Kidney glomerular epithelial cell (primary cell): ENCODE measurements around the gene TMEM202.
"Not testable (repeated sequence)": the region's sequence is repeated elsewhere in the genome, so short reads cannot be mapped to it uniquely, and the experiment has no call there.

Experiments used
- DNase-seq: peaks from one replicate; lab custom pipeline; 2025; lab: John Stamatoyannopoulos, UW

The TMEM202 gene

DNA sequence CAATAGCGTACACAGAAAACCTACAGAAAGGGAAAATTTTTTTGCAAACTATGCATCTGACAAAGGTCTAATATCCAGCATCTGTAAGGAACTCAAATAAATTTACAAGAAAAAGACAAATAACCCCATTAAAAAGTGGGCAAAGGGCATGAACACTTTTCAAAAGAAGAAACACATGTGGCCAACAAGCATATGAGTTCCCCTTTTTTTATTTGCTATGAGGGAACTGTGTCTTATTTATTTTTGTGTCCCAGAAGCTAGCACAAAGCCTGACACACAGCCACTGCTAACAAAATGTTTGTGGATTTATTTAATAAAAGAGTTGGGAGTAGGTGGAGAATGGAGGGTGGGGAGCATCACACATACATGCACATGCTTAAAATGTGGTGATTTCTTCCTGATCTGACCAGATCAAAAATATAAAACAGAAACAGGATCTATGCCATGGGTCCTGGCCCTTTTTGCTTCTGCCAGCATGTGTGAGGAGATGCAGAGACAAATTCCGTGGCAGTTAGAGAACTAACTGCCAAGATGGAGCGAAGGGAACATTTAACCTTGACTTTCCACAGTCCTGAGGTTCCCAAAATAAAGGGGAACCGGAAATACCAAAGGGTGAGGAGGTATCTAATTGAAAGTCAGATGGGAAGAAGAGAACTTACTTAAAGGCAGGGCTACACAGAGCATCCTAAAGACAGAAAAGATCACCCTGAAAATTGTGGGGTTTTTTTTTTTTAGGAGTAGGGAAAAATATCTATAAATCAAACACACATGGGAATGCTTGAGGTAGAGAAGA is at the start of gene TMEM202:
Gene TMEM202 (plus strand): TSS at position 510 of the 793 bp plus-strand sequence. CDS start 22 bp downstream, at position 532.
- no peak for DNase-seq

DNA sequence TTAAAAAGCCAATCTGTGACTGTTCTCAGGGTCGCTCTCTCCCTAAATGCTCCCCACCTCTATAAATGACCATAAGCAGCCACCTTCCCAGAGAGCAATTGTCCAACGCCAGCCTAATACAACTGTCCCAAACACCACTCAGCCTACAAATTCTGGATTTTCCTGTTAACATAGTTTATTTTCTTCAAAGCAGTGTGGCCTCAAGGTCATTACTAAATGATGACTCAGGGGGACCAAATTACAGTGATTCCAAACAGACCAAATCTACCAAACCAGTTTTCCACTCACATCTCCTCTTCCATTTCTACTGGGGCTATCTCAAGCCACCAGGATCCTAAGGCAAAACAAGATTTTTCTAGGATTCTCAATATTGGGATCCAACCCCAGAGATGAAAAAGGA is 44.8 kb upstream of the TMEM202 start:
- no peak for DNase-seq

- no peak for DNase-seq
These were observed 43.6 kb upstream of the TMEM202 start for GRCh38 chr15:72354496-72354895.

DNA sequence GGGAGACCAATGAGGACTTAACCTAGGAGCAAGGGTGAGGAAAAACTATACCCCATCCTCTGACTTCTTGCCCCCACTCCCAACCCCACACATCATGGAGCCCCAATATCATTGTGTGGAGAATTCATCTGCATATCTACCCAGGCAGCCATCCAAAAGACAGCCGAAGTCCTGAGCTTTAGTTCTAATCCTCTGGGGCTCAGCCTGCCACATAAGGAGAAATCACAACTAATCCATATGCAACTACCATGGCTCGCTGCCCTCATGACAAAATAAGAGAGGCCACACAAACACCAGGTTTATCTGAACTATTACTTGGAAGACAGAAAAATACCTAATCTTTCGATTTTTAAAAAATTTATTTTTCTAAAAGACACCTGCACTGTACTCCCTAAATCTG is 40.0 kb upstream of the TMEM202 start:
- no peak for DNase-seq

DNA sequence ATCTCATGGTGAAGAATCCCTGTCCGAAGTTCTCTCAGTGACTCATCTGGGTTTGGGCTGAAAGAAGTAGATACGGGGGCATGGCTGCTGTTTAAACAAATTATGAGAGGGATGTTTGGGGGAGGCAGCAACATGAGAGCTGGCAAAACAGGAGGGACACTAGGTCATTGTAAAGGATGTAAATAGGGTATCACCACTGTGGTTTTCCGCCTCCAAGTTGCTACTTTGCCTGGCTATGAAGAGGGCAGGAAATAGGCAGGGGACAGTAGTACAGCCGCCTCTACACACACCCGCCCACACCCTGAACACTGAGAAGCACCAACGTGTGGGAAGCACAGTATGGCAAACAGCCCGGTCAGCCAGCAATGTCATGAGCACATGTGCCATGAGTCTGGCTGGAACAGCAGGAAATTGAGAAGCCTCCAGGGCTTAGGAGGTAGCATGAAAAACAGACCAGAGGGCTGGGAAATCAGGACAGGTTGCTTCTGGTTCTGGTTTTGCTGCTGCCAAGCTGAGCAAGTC is 39.4 kb upstream of the TMEM202 start:
- peak; percentile 47 for DNase-seq

DNA sequence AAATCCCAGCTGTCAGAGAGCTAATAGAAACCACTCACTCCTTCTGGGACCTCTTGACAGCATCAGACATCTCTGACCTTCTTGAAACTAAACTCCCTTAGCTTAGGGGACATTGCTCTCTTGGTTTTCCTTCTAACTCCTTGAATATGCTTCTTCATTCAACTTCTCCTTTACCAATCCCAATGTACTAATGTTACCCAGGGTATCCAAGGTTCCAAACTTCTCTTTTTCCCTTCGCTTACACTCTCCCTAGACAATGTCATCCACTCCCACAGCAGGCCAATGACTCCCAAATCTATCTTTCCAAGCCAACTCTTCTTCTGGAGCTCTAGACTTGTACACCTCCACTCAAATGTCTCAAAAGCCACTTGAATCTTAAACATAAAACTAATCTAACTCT is 36.9 kb upstream of the TMEM202 start:
- DNase-seq, result no peak

GRCh38 chr15:72365844-72366243 is 32.3 kb upstream of the TMEM202 start:
- no peak for DNase-seq

GRCh38 chr15:72368325-72368724 is 29.8 kb upstream of the TMEM202 start:
- no peak for DNase-seq

- DNase-seq, result no peak
These were observed 29.2 kb upstream of the TMEM202 start for GRCh38 chr15:72368899-72369298.

DNA sequence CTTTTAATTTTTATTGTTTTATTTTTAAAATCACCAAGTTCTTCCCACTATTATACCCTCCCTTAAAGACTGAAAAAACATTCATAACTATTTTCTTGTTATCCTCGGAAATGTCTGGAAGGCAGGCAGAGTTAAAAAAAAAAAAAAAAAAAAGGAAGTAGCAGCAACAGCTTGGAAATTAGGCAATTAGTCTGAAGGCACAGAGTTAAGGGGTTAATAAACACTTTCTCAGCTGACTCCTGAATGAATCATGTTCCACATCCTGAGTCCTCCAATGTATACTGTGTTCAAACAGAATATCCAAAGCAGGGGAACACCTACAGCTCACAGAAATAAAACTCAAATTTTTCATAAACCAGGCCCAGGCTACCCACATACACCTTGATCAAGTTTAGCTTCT is 28.1 kb upstream of the TMEM202 start:
- peak; percentile 28 for DNase-seq

DNA sequence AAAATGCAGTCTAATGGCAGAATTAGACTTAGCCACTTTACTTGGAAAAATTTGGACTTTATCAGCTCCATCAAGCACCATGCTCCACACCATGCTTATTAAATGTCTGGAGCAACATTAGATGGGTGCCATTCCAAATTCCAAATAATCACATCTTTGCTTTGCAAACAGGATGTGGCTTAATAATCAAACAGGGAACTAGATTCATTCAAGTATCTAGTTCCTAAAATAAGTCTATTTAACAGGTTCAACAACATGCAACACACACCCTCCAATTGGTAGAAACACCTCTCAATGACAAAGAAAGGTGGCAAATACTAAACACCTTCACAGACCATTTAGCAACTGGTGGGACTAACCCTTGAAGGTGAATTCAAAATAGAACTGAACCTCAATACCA is 25.7 kb upstream of the TMEM202 start:
- DNase-seq, result no peak

GRCh38 chr15:72375501-72375845 is 22.6 kb upstream of the TMEM202 start:
- no peak for DNase-seq

- peak; percentile 83 for DNase-seq
These were observed 22.1 kb upstream of the TMEM202 start, which contains the start of gene HEXA for GRCh38 chr15:72375846-72376581. Gene HEXA, minus strand, starts transcription at chr15:72376014. Its CDS starts 42 bp downstream, at chr15:72375972.

- no peak for DNase-seq
These were observed 20.8 kb upstream of the TMEM202 start for GRCh38 chr15:72377331-72377730.

- DNase-seq, result not testable (repeated sequence)
These were observed 19.0 kb upstream of the TMEM202 start for GRCh38 chr15:72379106-72379505.

DNA sequence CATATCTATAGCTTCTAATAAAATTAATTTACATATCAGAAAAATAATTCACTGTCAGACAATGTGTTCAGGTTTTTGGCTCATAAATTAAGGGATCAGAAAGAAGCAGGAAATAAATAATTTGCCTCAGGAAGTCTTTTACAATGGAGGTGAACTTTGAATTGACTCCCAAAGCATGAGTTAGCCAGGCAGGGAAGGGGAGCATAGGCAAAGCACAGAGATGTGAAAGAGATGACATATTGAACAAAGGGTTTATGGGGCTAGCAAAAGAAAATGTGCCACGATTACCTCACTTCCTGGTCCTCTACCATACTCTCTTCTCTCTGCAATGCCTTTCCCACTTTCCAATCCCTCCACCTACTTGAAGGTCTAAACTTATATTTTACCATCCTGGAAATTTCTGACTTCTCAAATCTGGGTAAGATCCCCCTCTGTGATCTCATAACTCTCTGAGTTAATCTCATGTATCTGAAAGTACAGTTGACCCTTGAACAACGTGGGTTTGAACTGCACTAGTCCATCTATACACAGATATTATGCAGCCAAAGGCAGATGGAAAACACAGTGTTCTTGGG is 18.2 kb upstream of the TMEM202 start:
- DNase-seq, result no peak

DNA sequence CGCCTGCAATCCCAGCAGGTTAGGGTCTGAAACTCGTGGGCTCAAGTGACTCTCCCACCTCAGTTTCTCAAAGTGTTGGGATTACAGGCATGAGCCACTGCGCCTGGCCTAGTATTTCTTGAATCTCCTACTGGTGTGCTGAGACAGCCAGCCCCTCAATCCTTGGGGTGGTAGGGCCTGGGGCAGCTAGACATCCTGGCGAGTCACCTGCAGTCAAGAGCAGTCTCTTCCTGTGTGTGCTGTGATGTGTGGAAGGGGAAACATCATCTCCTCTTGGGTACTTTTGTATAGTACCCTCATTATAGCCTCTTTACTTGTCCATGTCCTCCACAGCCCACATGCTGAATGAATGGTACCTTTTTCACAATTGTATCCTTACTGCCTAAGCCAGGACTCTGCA is 17.4 kb upstream of the TMEM202 start:
- DNase-seq, result no peak

DNA sequence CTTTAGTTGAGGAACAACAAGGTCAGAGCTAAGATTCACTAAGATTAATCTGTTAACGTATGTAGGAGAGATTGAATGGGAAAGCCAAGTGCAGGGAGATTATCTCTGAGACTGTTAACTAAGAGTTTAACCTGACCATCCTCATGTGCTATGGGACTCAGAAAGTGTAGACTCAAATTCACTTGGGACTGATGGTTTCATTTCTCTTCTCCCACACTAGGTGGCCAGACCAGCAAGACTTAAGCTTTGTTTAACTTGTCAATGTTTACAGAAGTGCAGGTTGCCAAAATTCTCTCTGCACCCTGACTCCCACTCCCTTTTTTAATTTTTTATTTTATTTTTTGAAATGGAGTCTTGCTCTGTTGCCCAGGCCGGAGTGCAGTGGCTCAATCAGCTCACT is 16.0 kb upstream of the TMEM202 start:
- DNase-seq, result no peak

- DNase-seq, result no peak
These were observed 10.4 kb upstream of the TMEM202 start for GRCh38 chr15:72387741-72388140.

DNA sequence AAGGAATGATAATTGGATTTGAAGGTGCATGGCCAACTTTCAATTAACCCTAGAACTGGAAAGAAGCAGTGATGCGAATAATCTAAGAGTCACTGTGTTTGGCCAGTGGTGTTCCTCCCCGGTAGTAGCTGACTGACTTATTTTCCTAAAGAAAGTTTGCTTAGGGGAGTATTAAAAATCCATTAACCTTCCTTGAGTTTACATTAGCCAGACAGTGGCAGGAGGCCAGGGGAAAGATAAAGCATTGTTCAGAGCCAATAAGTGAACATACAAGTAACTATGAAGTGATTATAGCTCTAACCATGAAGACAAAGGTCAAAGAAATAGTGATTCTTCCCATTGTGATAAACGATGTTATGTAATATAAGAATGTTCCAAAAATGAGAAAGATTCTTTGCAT is 8.9 kb upstream of the TMEM202 start:
- no peak for DNase-seq

DNA sequence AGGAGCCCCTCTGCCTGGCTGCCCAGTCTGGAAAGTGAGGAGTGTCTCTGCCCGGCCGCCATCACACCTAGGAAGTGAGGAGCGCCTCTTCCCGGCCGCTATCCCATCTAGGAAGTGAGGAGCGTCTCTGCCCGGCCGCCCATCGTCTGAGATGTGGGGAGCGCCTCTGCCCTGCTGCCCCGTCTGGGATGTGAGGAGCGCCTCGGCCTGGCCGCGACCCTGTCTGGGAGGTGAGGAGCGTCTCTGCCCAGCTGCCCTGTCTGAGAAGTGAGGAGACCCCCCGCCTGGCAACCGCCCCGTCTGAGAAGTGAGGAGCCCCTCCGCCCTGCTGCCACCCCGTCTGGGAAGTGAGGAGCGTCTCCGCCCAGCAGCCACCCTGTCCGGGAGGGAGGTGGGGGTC is 1.8 kb upstream of the TMEM202 start:
- not testable (repeated sequence) for DNase-seq

GRCh38 chr15:72398648-72399047 is 543 bp downstream of the TMEM202 start:
- DNase-seq, result no peak

GRCh38 chr15:72402726-72403125 is 4.6 kb downstream of the TMEM202 start:
- DNase-seq, result no peak
